Smooth muscle cell (in vitro differentiated cells): ENCODE measurements around the gene TNFRSF19. TPM values are rescaled to one million over a fixed set of nuclear protein-coding genes. Genes with fewer than 3 reads are reported as not detected.

ENCODE experiments used
- DNase-seq: peaks from one replicate; lab custom pipeline; 2025; ENCODE audit not compliant: unreplicated experiment; lab: John Stamatoyannopoulos, UW
- H2AFZ ChIP-seq: fragments of 200-600 bp; sonication (generic); 2 replicates; pipeline ENCODE4 v1.6.0; 2016; ENCODE audit warnings: antibody characterized with exemption, low read depth, mild to moderate bottlenecking
- H3F3A ChIP-seq: fragments of 200-600 bp; sonication (generic); 2 replicates; pipeline ENCODE4 v1.6.0; 2017; ENCODE audit warnings: antibody characterized with exemption, low read depth
- H3K27ac ChIP-seq: fragments of 200-600 bp; sonication (generic); 2 replicates; pipeline ENCODE4 v1.5.1; 2016; ENCODE audit warnings: low read depth, mild to moderate bottlenecking
- H3K27me3 ChIP-seq: fragments of 200-600 bp; sonication (generic); 2 replicates; pipeline ENCODE4 v1.6.1; 2016; ENCODE audit warnings: low read depth, mild to moderate bottlenecking
- H3K36me3 ChIP-seq: fragments of 200-600 bp; sonication (generic); 2 replicates; pipeline ENCODE4 v1.5.1; 2016; ENCODE audit warnings: low read depth
- H3K4me1 ChIP-seq: fragments of 200-600 bp; sonication (generic); 2 replicates; pipeline ENCODE4 v1.5.1; 2016; ENCODE audit warnings: low read depth
- H3K4me2 ChIP-seq: fragments of 200-600 bp; sonication (generic); 2 replicates; pipeline ENCODE4 v1.6.0; 2016; ENCODE audit warnings: mild to moderate bottlenecking
- H3K4me3 ChIP-seq: fragments of 200-600 bp; sonication (generic); 2 replicates; pipeline ENCODE4 v1.5.1; 2016; ENCODE audit warnings: mild to moderate bottlenecking
- H3K79me2 ChIP-seq: fragments of 200-600 bp; sonication (generic); 2 replicates; pipeline ENCODE4 v1.6.0; 2016; ENCODE audit warnings: low read depth, mild to moderate bottlenecking
- H3K9ac ChIP-seq: fragments of 200-600 bp; sonication (generic); 2 replicates; pipeline ENCODE4 v1.6.0; 2016; ENCODE audit warnings: low read depth
- H3K9me3 ChIP-seq: fragments of 200-600 bp; sonication (generic); replicated peaks from 2 replicates; pipeline ENCODE4 v1.5.1; 2016; ENCODE audit warnings: low read depth
- H4K20me1 ChIP-seq: fragments of 200-600 bp; sonication (generic); 2 replicates; pipeline ENCODE4 v1.6.0; 2016; ENCODE audit warnings: low read depth
- WGBS: methylation state at CpG from one replicate; pipeline ENCODE4 v1.1.7; 2016; ENCODE audit warnings: low lambda C conversion rate; 5-methylcytosine and 5-hydroxymethylcytosine counted together
- polyA plus RNA-seq: library from polyadenylated mRNA; unstranded; fragments of >200 nt; fragmentation: Nextera tagmentation; extraction: Ambion mirVana; gene quantifications from 2 replicates; pipeline ENCODE4 v1.2.1, GENCODE V29; 2016
- total RNA-seq: library from RNA; depleted of rRNA; stranded (reverse); fragments of >200 nt; gene quantifications from 2 replicates; pipeline ENCODE4 v1.2.3, GENCODE V29; 2014
- TF ChIP-seq, protein P1 (sequence below): fragments of 200-600 bp; sonication (generic); IDR thresholded peaks from 2 replicates; pipeline ENCODE4 v1.5.1; 2017; ENCODE audit warnings: borderline replicate concordance, mild to moderate bottlenecking, antibody characterized with exemption; ENCODE audit not compliant: insufficient read depth, poor library complexity, severe bottlenecking

Gene TNFRSF19
- total and polyA plus RNA-seq, 2 experiments from 2014 or later, result 15.5 to 34.3 TPM

GRCh38 chr13:23629566-23630272 is 59.5 kb downstream of the TNFRSF19 start:
- no peak overlapping the region for H3K27ac ChIP-seq
- H3F3A ChIP-seq, result no peaks in the 10 kb centered on the region
- TF ChIP-seq, protein P1, sequence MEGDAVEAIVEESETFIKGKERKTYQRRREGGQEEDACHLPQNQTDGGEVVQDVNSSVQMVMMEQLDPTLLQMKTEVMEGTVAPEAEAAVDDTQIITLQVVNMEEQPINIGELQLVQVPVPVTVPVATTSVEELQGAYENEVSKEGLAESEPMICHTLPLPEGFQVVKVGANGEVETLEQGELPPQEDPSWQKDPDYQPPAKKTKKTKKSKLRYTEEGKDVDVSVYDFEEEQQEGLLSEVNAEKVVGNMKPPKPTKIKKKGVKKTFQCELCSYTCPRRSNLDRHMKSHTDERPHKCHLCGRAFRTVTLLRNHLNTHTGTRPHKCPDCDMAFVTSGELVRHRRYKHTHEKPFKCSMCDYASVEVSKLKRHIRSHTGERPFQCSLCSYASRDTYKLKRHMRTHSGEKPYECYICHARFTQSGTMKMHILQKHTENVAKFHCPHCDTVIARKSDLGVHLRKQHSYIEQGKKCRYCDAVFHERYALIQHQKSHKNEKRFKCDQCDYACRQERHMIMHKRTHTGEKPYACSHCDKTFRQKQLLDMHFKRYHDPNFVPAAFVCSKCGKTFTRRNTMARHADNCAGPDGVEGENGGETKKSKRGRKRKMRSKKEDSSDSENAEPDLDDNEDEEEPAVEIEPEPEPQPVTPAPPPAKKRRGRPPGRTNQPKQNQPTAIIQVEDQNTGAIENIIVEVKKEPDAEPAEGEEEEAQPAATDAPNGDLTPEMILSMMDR, result no peak
- H3K27me3 ChIP-seq, result no peaks in the 10 kb centered on the region
- no peak overlapping the region for H2AFZ ChIP-seq
- no peaks in the 10 kb centered on the region for H3K36me3 ChIP-seq
- no peak overlapping the region for H3K4me2 ChIP-seq
- H4K20me1 ChIP-seq, result no peaks in the 10 kb centered on the region
- H3K9me3 ChIP-seq, result no peaks in the 10 kb centered on the region
- 88% methylated on average over 6 of the region's 6 CpGs for WGBS
- H3K9ac ChIP-seq, result no peak overlapping the region
- no peak overlapping the region for H3K4me3 ChIP-seq
- peaks cover 61% of the 10 kb centered on the region for H3K4me1 ChIP-seq
- no peaks in the 10 kb centered on the region for H3K79me2 ChIP-seq
- DNase-seq, result no peak

DNA sequence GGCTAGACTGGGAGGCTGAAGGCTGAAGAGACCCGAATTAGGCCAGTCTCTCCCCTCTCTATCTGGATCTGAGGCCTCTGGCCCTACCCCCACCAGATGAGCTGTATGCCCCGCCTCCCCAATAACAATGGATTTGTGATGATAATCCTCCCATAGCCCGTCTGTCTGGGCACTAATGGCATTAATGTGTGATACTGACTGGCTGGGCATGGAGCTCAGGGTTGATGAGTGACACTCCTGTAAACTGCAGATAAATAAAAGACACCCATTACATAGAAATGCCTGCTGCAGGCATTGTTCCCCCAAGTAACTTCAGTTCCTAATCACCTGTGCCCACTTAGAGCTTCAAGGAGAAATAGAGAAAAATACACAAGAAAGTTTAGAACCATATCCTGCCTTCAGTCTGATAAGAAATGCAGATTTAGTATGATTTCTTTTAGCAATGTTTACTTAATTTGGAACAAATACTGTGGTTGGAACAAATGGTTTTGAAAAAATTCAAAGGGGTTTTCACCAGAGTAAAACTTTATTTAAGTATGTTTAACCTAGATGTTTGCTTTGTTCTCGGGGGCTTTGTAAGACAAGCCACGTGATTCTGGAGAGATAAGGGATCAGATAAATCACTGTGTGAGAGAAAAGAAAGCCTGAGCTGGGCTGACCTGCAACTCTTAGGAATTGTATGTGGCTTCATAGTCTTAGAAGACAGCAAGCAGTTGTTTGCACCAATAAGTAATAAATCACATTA is 60.3 kb downstream of the TNFRSF19 start:
- H3F3A ChIP-seq, result no peaks in the 10 kb centered on the region
- H3K27me3 ChIP-seq, result no peaks in the 10 kb centered on the region
- DNase-seq, result no peak
- no peaks in the 10 kb centered on the region for H3K36me3 ChIP-seq
- TF ChIP-seq, protein P1, result no peak
- H3K9ac ChIP-seq, result no peak overlapping the region
- H3K79me2 ChIP-seq, result peaks cover 4% of the 10 kb centered on the region
- H3K9me3 ChIP-seq, result no peaks in the 10 kb centered on the region
- H4K20me1 ChIP-seq, result no peaks in the 10 kb centered on the region
- no peak overlapping the region for H2AFZ ChIP-seq
- H3K4me3 ChIP-seq, result no peak overlapping the region
- H3K4me1 ChIP-seq, result peaks cover 61% of the 10 kb centered on the region
- 37% methylated on average over 5 of the region's 5 CpGs for WGBS
- H3K4me2 ChIP-seq, result no peak overlapping the region
- no peak overlapping the region for H3K27ac ChIP-seq

- Histone ChIP-seq H3K27ac (peak overlapping the region; percentile 31), H3K36me3 (no peaks in the 10 kb centered on the region), H2AFZ (peak overlapping the region; percentile 53), H3K4me1 (peaks cover 58% of the 10 kb centered on the region), H3K4me2 (peak overlapping the region; percentile 46), H3F3A (no peaks in the 10 kb centered on the region), H3K79me2 (peaks cover 4% of the 10 kb centered on the region), H3K9me3 (no peaks in the 10 kb centered on the region), H3K9ac (no peak overlapping the region), H3K4me3 (no peak overlapping the region), H4K20me1 (no peaks in the 10 kb centered on the region), H3K27me3 (no peaks in the 10 kb centered on the region)
- DNase-seq, result no peak
- TF ChIP-seq, protein P1, result no peak
- 45% methylated on average over 6 of the region's 6 CpGs for WGBS
Observed at GRCh38 chr13:23631311-23632047, 61.3 kb downstream of the TNFRSF19 start.
